ENCODE results near the gene TCOF1.

Gene TCOF1

DNA sequence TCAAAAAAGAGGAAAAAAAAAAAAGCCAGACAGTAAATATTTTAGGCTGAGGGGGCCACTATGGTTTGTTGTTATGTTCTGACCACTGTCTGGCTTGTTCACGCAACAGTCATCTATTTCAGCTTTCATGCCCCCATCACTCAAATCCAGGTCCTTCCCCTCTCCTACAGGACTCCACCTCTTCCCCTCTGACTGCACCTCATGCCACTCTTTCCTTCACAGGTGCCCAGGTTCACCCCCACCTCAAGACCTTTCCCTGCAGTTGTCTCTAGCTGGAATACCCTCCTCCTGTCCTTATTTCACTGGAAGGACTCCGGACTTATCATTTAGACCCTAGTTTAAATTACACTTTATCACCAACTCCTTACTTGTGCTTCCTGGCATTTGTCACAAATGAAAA is 88.6 kb downstream of the TCOF1 start:
- DNase-seq (ENCODE audit: low read depth in 2 of 3, low spot score in 2 of 3) = no peak

DNA sequence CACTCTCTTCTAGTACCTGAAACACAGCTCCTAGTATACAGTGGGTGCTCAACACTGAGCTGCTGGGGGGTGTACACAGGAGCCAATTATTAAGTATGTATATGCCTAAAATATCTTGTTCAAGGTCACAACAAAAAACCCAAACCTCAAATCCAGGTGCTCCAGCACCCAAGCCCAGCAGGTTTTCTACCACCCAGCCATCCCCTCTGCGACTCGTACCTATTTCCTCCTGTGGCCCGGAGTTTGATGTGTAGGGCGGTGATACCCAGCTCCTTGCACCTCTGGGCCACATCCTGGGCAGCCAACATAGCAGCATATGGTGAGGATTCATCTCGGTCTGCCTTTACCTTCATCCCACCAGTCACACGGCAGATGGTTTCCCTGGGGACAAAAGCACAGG is 89.1 kb downstream of the TCOF1 start:
- DNase-seq (ENCODE audit: low read depth in 2 of 3, low spot score in 2 of 3) = no peak

DNA sequence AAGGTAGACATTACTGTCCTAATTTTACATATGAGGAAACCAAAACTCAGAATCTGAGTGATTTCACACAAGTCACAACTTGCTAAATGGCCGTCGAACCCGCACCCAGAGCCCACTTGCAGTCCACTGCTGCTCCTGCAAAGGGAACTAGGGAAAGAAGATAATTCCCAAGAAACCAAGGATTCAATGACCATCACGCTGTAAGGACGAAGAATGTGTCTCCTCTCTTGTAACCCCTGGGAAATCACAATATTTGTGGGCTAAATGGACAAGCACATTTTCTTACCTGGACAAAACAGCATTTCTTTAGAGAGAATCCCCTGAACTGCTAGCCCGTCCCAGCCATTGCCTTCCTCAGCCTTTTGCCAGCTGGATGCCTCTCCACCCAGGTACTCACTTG is 89.7 kb downstream of the TCOF1 start:
- no peak for DNase-seq (ENCODE audit: low read depth in 2 of 3, low spot score in 2 of 3)

DNA sequence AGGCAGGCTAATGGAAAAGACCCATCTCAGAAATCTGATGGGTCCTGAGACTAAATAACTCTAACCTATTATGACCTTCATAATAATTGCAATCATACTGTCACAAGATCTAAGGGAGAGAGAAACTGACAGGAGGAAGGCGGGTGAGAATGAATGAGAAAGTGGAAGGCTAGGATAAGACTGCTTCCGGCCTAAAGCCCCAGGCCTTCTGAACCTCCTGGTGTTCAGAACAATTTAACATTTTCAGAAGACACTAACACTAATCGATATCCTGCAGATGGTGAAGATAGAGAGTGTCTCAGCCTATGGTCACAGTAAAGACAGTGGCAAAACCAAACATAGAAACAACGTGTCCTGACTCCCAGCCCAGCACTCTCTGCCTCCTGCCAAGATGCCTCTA is 90.8 kb downstream of the TCOF1 start:
- no peak for DNase-seq (ENCODE audit: low read depth in 2 of 3, low spot score in 2 of 3)

DNA sequence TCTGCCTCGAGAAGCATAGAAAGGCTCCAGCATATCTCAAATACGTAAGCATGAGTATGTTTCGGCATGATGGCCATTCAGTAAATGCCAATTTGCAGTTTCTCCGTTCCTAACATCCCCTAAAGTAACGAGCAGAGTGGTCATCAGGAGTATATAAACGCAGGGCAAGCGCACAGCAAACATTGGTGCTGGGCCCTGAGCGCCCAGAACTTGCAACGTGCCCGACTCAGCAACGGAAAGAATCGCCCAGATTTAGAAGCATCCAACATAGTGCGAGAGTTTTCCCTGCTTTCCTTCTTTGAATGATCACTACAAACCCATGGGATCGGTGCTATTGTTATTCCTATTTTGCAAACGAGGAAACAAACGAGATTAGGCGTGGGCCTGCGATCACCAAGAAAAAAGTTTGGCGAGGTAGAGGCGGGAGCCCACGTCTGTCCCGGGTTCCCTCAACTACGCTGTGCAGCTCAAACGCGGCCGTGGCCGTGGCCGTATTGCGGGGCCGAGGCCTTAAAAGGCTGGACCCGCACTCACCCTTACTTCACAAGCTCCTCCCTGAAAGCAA is 91.5 kb downstream of the TCOF1 start:
- DNase-seq (ENCODE audit: low read depth in 2 of 3, low spot score in 2 of 3) = no peak
